Left forelimb (tissue), 1 donor: ENCODE measurements around the gene ZNF718.
"Not testable (repeated sequence)": the region's sequence is repeated elsewhere in the genome, so short reads cannot be mapped to it uniquely, and the experiment has no call there.

Source experiments
- DNase-seq: peaks from one replicate; pipeline ENCODE4 v3.0.0-alpha.2; 2018; ENCODE audit warnings: low spot score

Gene ZNF718

GRCh38 chr4:124275-125081 lies at the start of gene ZNF718:
TSS of gene ZNF718 (plus strand) at chr4:124501. CDS start at chr4:124671, 170 bp downstream.
- peak; percentile 93 for DNase-seq

- no peak for DNase-seq
Observed at GRCh38 chr4:85951-86350, 38.4 kb upstream of the ZNF718 start.

- DNase-seq, result not testable (repeated sequence)
Observed at GRCh38 chr4:86559-87324, 37.6 kb upstream of the ZNF718 start.

GRCh38 chr4:98386-98785 lies 25.9 kb upstream of the ZNF718 start:
- no peak for DNase-seq

- no peak for DNase-seq
Observed at GRCh38 chr4:99863-100262, 24.4 kb upstream of the ZNF718 start.

- DNase-seq, result no peak
Observed at GRCh38 chr4:107083-107443, 17.2 kb upstream of the ZNF718 start.

- no peak for DNase-seq
Observed at GRCh38 chr4:107444-108429, 16.6 kb upstream of the ZNF718 start.

- DNase-seq, result no peak
Observed at GRCh38 chr4:112771-113170, 11.5 kb upstream of the ZNF718 start.

GRCh38 chr4:113732-114131 lies 10.6 kb upstream of the ZNF718 start:
- DNase-seq, result no peak

GRCh38 chr4:114149-114548 lies 10.2 kb upstream of the ZNF718 start:
- no peak for DNase-seq

- DNase-seq, result no peak
Observed at GRCh38 chr4:116499-116898, 7.8 kb upstream of the ZNF718 start.

GRCh38 chr4:120616-121015 lies 3.7 kb upstream of the ZNF718 start:
- no peak for DNase-seq

- DNase-seq, result no peak
Observed at GRCh38 chr4:121408-122084, 2.8 kb upstream of the ZNF718 start.

GRCh38 chr4:123922-124274 lies 403 bp upstream of the ZNF718 start:
- not testable (repeated sequence) for DNase-seq

- DNase-seq, result no peak
Observed at GRCh38 chr4:125091-125771, 930 bp downstream of the ZNF718 start.

GRCh38 chr4:125833-126232 lies 1.5 kb downstream of the ZNF718 start:
- DNase-seq, result no peak

- no peak for DNase-seq
Observed at GRCh38 chr4:132483-132882, 8.2 kb downstream of the ZNF718 start.

GRCh38 chr4:138935-139334 lies 14.6 kb downstream of the ZNF718 start:
- DNase-seq, result no peak

- DNase-seq, result no peak
Observed at GRCh38 chr4:139691-140090, 15.4 kb downstream of the ZNF718 start.

GRCh38 chr4:146621-147020 lies 22.3 kb downstream of the ZNF718 start:
- no peak for DNase-seq

GRCh38 chr4:147233-147632 lies 22.9 kb downstream of the ZNF718 start:
- DNase-seq, result no peak
